GM12878 (cell line): ENCODE measurements around the gene C5orf34. TPM values are rescaled to one million over a fixed set of nuclear protein-coding genes. Genes with fewer than 3 reads are reported as not detected.

Source experiments
- ATAC-seq: fragments of 200-7000 bp; cut with Tn5 transposase; 3 replicates; pipeline ENCODE4 v1.9.1; 2020; ENCODE audit warnings: mild to moderate bottlenecking, moderate library complexity
- BruUV-seq: library from RNA; stranded (reverse); fragments of 400-500 nt; replicated peaks from 2 replicates; lab custom pipeline; 2021; lab: Mats Ljungman, UMichigan
- CTCF ChIA-PET: fragments of 300-600 bp; sonication (Branson Sonifier 250); formaldehyde crosslinking; extraction: SDS; loops from one replicate; lab custom pipeline; 2021; ENCODE audit warnings: inconsistent platforms; lab: Yijun Ruan, JAX
- POLR2A ChIA-PET: fragments of 350-600 bp; formaldehyde crosslinking; extraction: SDS; loops from one replicate; lab custom pipeline; 2021; ENCODE audit warnings: inconsistent platforms; lab: Charles Lee
- RAD21 ChIA-PET: fragments of 300-600 bp; sonication (Branson Sonifier 250); formaldehyde crosslinking; loops from one replicate; lab custom pipeline; 2023; ENCODE audit warnings: antibody characterized with exemption; ENCODE audit not compliant: unreplicated experiment; lab: Charles Lee
- SMC1A ChIA-PET: fragments of 300-600 bp; sonication (Branson Sonifier 250); formaldehyde crosslinking; loops from one replicate; lab custom pipeline; 2023; ENCODE audit not compliant: unreplicated experiment, uncharacterized antibody; lab: Charles Lee
- DNase-seq: peaks from one replicate; pipeline ENCODE4 v3.0.0-alpha.2; 2011; ENCODE audit warnings: low read depth, low spot score
- FAIRE-seq: peaks from 3 replicates; lab custom pipeline; 2011; peaks lifted over from hg19 to GRCh38; lab: Jason Lieb, UNC
- H2AFZ ChIP-seq: 2 replicates; pipeline ENCODE4 v1.6.0; 2011; ENCODE audit warnings: low read depth, low read length, control low read depth; ENCODE audit not compliant: control insufficient read depth
- H3K27ac ChIP-seq: 2 replicates; pipeline ENCODE4 v1.5.1; 2011; ENCODE audit warnings: control low read depth; ENCODE audit not compliant: control insufficient read depth, insufficient read depth
- H3K27me3 ChIP-seq, 2 experiments: replicated peaks in 1 of 2; 2 replicates each; pipeline versions ENCODE4 v1.6.0 to v1.6.1; 2011; ENCODE audit warnings: low read length in 1 of 2; ENCODE audit not compliant: control insufficient read depth in 2 of 2, insufficient read depth in 2 of 2
- H3K36me3 ChIP-seq, 2 experiments: 2 replicates each; pipeline ENCODE4 v1.5.1; 2011; ENCODE audit warnings: low read length in 1 of 2; ENCODE audit not compliant: control insufficient read depth in 2 of 2, insufficient read depth in 2 of 2
- H3K4me1 ChIP-seq: 2 replicates; pipeline ENCODE4 v1.6.1; 2011; ENCODE audit warnings: mild to moderate bottlenecking, low read length, moderate library complexity, mixed read lengths; ENCODE audit not compliant: control insufficient read depth, insufficient read depth
- H3K4me2 ChIP-seq: 2 replicates; pipeline ENCODE4 v1.6.0; 2011; ENCODE audit warnings: control low read depth; ENCODE audit not compliant: control insufficient read depth, insufficient read depth
- H3K4me3 ChIP-seq: fragments of 200-600 bp; sonication (generic); 2 replicates; pipeline ENCODE4 v1.5.1; 2016
- H3K79me2 ChIP-seq: 2 replicates; pipeline ENCODE4 v1.6.0; 2011; ENCODE audit warnings: low read length; ENCODE audit not compliant: control insufficient read depth, insufficient read depth
- H3K9ac ChIP-seq: 2 replicates; pipeline ENCODE4 v1.8.0; 2011; ENCODE audit warnings: low read length, control low read depth, mixed read lengths; ENCODE audit not compliant: control insufficient read depth, insufficient read depth
- H3K9me3 ChIP-seq: replicated peaks from 3 replicates; pipeline ENCODE4 v1.5.1; 2011; ENCODE audit warnings: mild to moderate bottlenecking, low read length; ENCODE audit not compliant: control insufficient read depth, insufficient read depth
- H4K20me1 ChIP-seq: 2 replicates; pipeline ENCODE4 v1.6.0; 2011; ENCODE audit not compliant: control insufficient read depth, insufficient read depth
- ATF3 ChIP-seq: IDR thresholded peaks from 2 replicates; pipeline ENCODE4 v1.6.1; 2011; ENCODE audit warnings: low read depth, mild to moderate bottlenecking, low read length, moderate library complexity, borderline replicate concordance; ENCODE audit errors: extremely low read depth
- CEBPZ ChIP-seq: fragments of 150-350 bp; IDR thresholded peaks from 2 replicates; pipeline ENCODE4 v1.6.1; 2016; ENCODE audit warnings: low read depth, low read length
- HDAC6 ChIP-seq: fragments of 200-600 bp; sonication (generic); IDR thresholded peaks from one replicate; pipeline ENCODE4 v1.8.0; 2017; ENCODE audit warnings: antibody characterized with exemption; ENCODE audit not compliant: unreplicated experiment
- IKZF2 ChIP-seq, 2 experiments: fragments of 450-650 bp; IDR thresholded peaks; 2 replicates each; pipeline ENCODE4 v1.6.1; 2017; ENCODE audit warnings: mild to moderate bottlenecking in 2 of 2, moderate library complexity in 2 of 2
- KAT2A ChIP-seq: conservative IDR thresholded peaks from 2 replicates; pipeline ENCODE4 v1.6.1; 2011; ENCODE audit warnings: low read depth, low read length; ENCODE audit not compliant: control insufficient read depth
- MEF2B ChIP-seq: fragments of 450-650 bp; IDR thresholded peaks from 2 replicates; pipeline ENCODE4 v1.6.1; 2018; ENCODE audit warnings: mild to moderate bottlenecking, moderate library complexity; ENCODE audit not compliant: partially characterized antibody, poor library complexity, severe bottlenecking
- NFYA ChIP-seq: IDR thresholded peaks from 2 replicates; pipeline ENCODE4 v1.6.1; 2011; ENCODE audit warnings: low read depth, mild to moderate bottlenecking, low read length, improper control_type of control experiment, borderline replicate concordance
- PAX8 ChIP-seq: fragments of 450-650 bp; IDR thresholded peaks from 2 replicates; pipeline ENCODE4 v1.6.1; 2017; ENCODE audit warnings: mild to moderate bottlenecking, moderate library complexity
- PML ChIP-seq: IDR thresholded peaks from 2 replicates; pipeline ENCODE4 v1.6.1; 2012; ENCODE audit warnings: low read length, inconsistent platforms
- RAD51 ChIP-seq: fragments of 450-650 bp; IDR thresholded peaks from 2 replicates; pipeline ENCODE4 v1.6.1; 2016; ENCODE audit warnings: moderate library complexity, mild to moderate bottlenecking, inconsistent platforms
- RELA ChIP-seq: fragments of 450-650 bp; IDR thresholded peaks from 2 replicates; pipeline ENCODE4 v1.8.0; 2014; ENCODE audit warnings: borderline replicate concordance; ENCODE audit not compliant: partially characterized antibody
- SPI1 ChIP-seq: IDR thresholded peaks from 2 replicates; pipeline ENCODE4 v1.6.1; 2011; ENCODE audit warnings: low read depth, mild to moderate bottlenecking, low read length, moderate library complexity, borderline replicate concordance; ENCODE audit not compliant: insufficient read depth
- ZBTB33 ChIP-seq: fragments of 450-650 bp; IDR thresholded peaks from 2 replicates; pipeline ENCODE4 v1.6.1; 2017; ENCODE audit warnings: mild to moderate bottlenecking
- ZNF384 ChIP-seq: IDR thresholded peaks from 2 replicates; pipeline ENCODE4 v1.6.1; 2012; ENCODE audit warnings: low read depth, mild to moderate bottlenecking, low read length, improper control_type of control experiment, borderline replicate concordance
- ZNF622 ChIP-seq: fragments of 450-650 bp; IDR thresholded peaks from 2 replicates; pipeline ENCODE4 v1.6.1; 2017; ENCODE audit warnings: mild to moderate bottlenecking, inconsistent platforms
- WGBS: methylation state at CpG from one replicate; pipeline ENCODE4 v1.1.6; 2016; ENCODE audit warnings: low lambda C conversion rate; ENCODE audit not compliant: insufficient replicate concordance, insufficient coverage; ENCODE audit errors: missing lambda C conversion rate; 5-methylcytosine and 5-hydroxymethylcytosine counted together
- in situ Hi-C: fragments of 300-500 bp; cut with MboI; formaldehyde crosslinking; loops from 9 replicates; pipeline ENCODE4 v1.14.3; 2018; ENCODE audit warnings: mixed read lengths
- intact Hi-C: fragments of 100-400 bp; cut with micrococcal nuclease; formaldehyde crosslinking; loops from one replicate; pipeline ENCODE4 v1.14.2; 2022; ENCODE audit not compliant: unreplicated experiment
- polyA plus RNA-seq, 11 experiments: library from polyadenylated mRNA; depleted of rRNA in 4 of 11; unstranded in 6 of 11; stranded (reverse) in 5 of 11; fragments of >200 nt; fragmentation: Nextera tagmentation in 4 of 11; fragmentation: Illumina TruSeq in 1 of 11; extraction: Ambion mirVana in 4 of 11; extraction: Trizol in 1 of 11; gene quantifications; 1 replicate in 1 of 11; 2 replicates in 10 of 11; pipeline versions ENCODE4 v1.2.1 to v1.2.3, GENCODE V29; 2011 to 2016; ENCODE audit warnings: inconsistent platforms in 2 of 11, missing spikeins in 2 of 11, low read depth in 1 of 11
- total RNA-seq, 4 experiments: library from RNA; depleted of rRNA in 3 of 4; stranded (reverse); fragments of >200 nt in 3 of 4; fragmentation: Illumina TruSeq in 1 of 4; extraction: Trizol in 1 of 4; gene quantifications; 2 replicates each; pipeline versions ENCODE4 v1.2.1 to v1.2.3, GENCODE V29; 2013 to 2021

The C5orf34 gene
- total and polyA plus RNA-seq, 10 of the 15 experiments (the other 5 are each of a cell fraction or from before 2014, with no cell fraction given), result 6.1 to 15.1 (median 10.0) TPM

DNA sequence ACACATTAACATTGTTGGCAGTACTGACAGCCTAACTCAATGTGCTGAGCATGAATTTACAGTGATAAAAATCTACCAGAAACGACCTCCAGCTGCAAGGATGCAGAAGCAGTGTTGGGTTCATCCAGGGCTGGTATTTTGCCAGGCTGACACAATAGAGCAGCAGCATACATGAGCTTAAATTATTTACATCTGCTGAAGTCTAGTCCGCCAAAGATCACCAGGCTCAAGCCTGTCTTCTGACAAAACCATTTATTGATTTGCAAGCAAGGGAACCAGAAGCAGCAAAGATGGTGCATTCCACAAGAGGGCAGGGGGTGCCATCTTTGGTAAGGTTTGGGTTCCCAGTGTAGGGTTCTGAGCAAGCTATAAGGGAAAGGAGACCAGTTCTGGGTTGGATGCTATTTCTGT, 8.7 kb upstream of the C5orf34 start:
- SMC1A ChIA-PET, result no interaction called here
- no peaks in the 10 kb centered on the region for H3K27me3 ChIP-seq
- peaks cover 0 to 8% of the 10 kb centered on the region in 2 experiments; a peak in 3 of 4 replicates for H3K36me3 ChIP-seq
- BruUV-seq, result no TSS peak
- RAD21 ChIA-PET, result no interaction called here
- no peaks in the 10 kb centered on the region for H3K4me1 ChIP-seq
- H3K9ac ChIP-seq, result no peak overlapping the region
- CTCF ChIA-PET, result interaction anchor here (1.2 to 1.3 kb wide), 2 partner anchors 31 to 108 kb away, joined by 3 to 5 read pairs; no protein-coding TSS in a partner anchor
- POLR2A ChIA-PET, result interaction anchor here (0.6 to 1.0 kb wide), 2 partner anchors 13 to 33 kb away, joined by 3 read pairs; no protein-coding TSS in a partner anchor
- TF ChIP-seq CEBPZ (no peak), ZBTB33 (no peak), RAD51 (no peak), RELA (no peak), PAX8 (no peak), PML (no peak), HDAC6 (no peak), ATF3 (no peak), MEF2B (no peak), ZNF622 (no peak), SPI1 (no peak), NFYA (no peak), IKZF2 (IDR thresholded peaks at IDR 0.05) (no peak), ZNF384 (no peak), KAT2A (no peak)
- TF ChIP-seq, all 136 proteins: peak for 0
- Histone ChIP-seq H3K27ac (no peak overlapping the region), H3K9me3 (no peaks in the 10 kb centered on the region), H4K20me1 (no peaks in the 10 kb centered on the region), H2AFZ (no peak overlapping the region), H3K4me3 (no peak overlapping the region), H3K4me2 (no peak overlapping the region), H3K79me2 (no peaks in the 10 kb centered on the region)
- FAIRE-seq (no peak), ATAC-seq (no peak), DNase-seq (no peak)
- in situ Hi-C loops, result no loop called here
- intact Hi-C loops, result no loop called here
- 70% methylated on average over 2 of the region's 2 CpGs for WGBS
